Gastrocnemius medialis (tissue), 4 donors: Measurements from ENCODE around the gene PGBD4.

Source experiments
- CTCF ChIP-seq, 5 experiments: fragments of 450-650 bp in 3 of 5; fragments of 200-600 bp in 2 of 5; sonication (generic) in 2 of 5; IDR thresholded peaks in 4 of 5; conservative IDR thresholded peaks in 1 of 5; 1 replicate in 4 of 5; 2 replicates in 1 of 5; pipeline ENCODE4 v1.5.1; 2016 to 2019; ENCODE audit warnings: antibody characterized with exemption in 5 of 5, mild to moderate bottlenecking in 3 of 5, moderate library complexity in 3 of 5
- POLR2A ChIP-seq, 2 donors: fragments of 450-650 bp; IDR thresholded peaks; one replicate each; pipeline ENCODE4 v1.6.1; 2017; ENCODE audit warnings: antibody characterized with exemption in 2 of 2, mild to moderate bottlenecking in 2 of 2, moderate library complexity in 2 of 2

GRCh38 chr15:34101366-34102174 is at the start of gene PGBD4, which contains the start of gene EMC7:
- TF ChIP-seq CTCF (IDR thresholded peaks at IDR 0.05 in 4 of 5, conservative IDR thresholded peaks at IDR 0.05 in 1 of 5): peak in 1 of 5 experiments; percentile 27
- TF ChIP-seq POLR2A (IDR thresholded peaks at IDR 0.05): peak; percentile 84 to 89
